H9 (cell line): ENCODE results near the gene JMJD8. TPM values are rescaled to one million over a fixed set of nuclear protein-coding genes. Genes with fewer than 3 reads are reported as not detected.

Experiments used
- DNase-seq: peaks from one replicate; pipeline ENCODE4 v3.0.0-alpha.2; 2017
- H2AFZ ChIP-seq: one replicate; pipeline ENCODE4 v1.6.1; 2013; ENCODE audit warnings: mild to moderate bottlenecking, low read length, control low read depth, moderate library complexity
- H2AK5ac ChIP-seq: 2 replicates; pipeline ENCODE4 v1.6.1; 2013; ENCODE audit warnings: low read length, control low read depth, mixed read lengths; ENCODE audit not compliant: insufficient read length
- H2BK120ac ChIP-seq: one replicate; pipeline ENCODE4 v1.6.1; 2013; ENCODE audit warnings: low read depth, mild to moderate bottlenecking, low read length, control low read depth, inconsistent platforms; ENCODE audit not compliant: poor library complexity, severe bottlenecking
- H2BK12ac ChIP-seq: 2 replicates; pipeline ENCODE4 v1.6.1; 2013; ENCODE audit warnings: low read length, control low read depth, mixed read lengths, low read depth; ENCODE audit not compliant: insufficient read length
- H2BK15ac ChIP-seq: 2 replicates; pipeline ENCODE4 v1.6.1; 2013; ENCODE audit warnings: low read depth, low read length, control low read depth
- H2BK20ac ChIP-seq: one replicate; pipeline ENCODE4 v1.6.1; 2013; ENCODE audit warnings: low read depth, mild to moderate bottlenecking, low read length, control low read depth, inconsistent platforms; ENCODE audit not compliant: poor library complexity, severe bottlenecking
- H2BK5ac ChIP-seq: 2 replicates; pipeline ENCODE4 v1.6.1; 2013; ENCODE audit warnings: low read length, control low read depth, mixed read lengths; ENCODE audit not compliant: insufficient read length
- H3K14ac ChIP-seq: 2 replicates; pipeline ENCODE4 v1.6.1; 2013; ENCODE audit warnings: low read length, control low read depth; ENCODE audit not compliant: insufficient read depth
- H3K18ac ChIP-seq: 2 replicates; pipeline ENCODE4 v1.6.1; 2013; ENCODE audit warnings: low read depth, mild to moderate bottlenecking, mixed read lengths, low read length, control low read depth; ENCODE audit not compliant: insufficient read length
- H3K23ac ChIP-seq: 2 replicates; pipeline ENCODE4 v1.6.1; 2013; ENCODE audit warnings: low read length, control low read depth, mixed read lengths, low read depth; ENCODE audit not compliant: insufficient read length
- H3K23me2 ChIP-seq: 2 replicates; pipeline ENCODE4 v1.6.1; 2013; ENCODE audit warnings: low read depth, mild to moderate bottlenecking, mixed read lengths, low read length, control low read depth; ENCODE audit not compliant: insufficient read length, poor library complexity, severe bottlenecking
- H3K27ac ChIP-seq: 2 replicates; pipeline ENCODE4 v1.5.1; 2013; ENCODE audit warnings: low read length, control low read depth, mixed read lengths, low read depth; ENCODE audit not compliant: insufficient read length
- H3K27me3 ChIP-seq: 2 replicates; pipeline ENCODE4 v1.6.1; 2013; ENCODE audit warnings: low read length, control low read depth, inconsistent platforms; ENCODE audit not compliant: insufficient read depth
- H3K4ac ChIP-seq: 2 replicates; pipeline ENCODE4 v1.6.1; 2013; ENCODE audit warnings: low read depth, mild to moderate bottlenecking, control low read depth, inconsistent platforms, low read length, moderate library complexity
- H3K4me1 ChIP-seq: 2 replicates; pipeline ENCODE4 v1.6.1; 2013; ENCODE audit warnings: low read length, control low read depth, inconsistent platforms; ENCODE audit not compliant: insufficient read depth
- H3K4me2 ChIP-seq: 2 replicates; pipeline ENCODE4 v1.6.1; 2013; ENCODE audit warnings: low read length, control low read depth, mixed read lengths; ENCODE audit not compliant: insufficient read length, insufficient read depth
- H3K56ac ChIP-seq: 2 replicates; pipeline ENCODE4 v1.6.1; 2013; ENCODE audit warnings: low read depth, mild to moderate bottlenecking, mixed read lengths, low read length, control low read depth; ENCODE audit not compliant: insufficient read length
- H3K79me1 ChIP-seq: 2 replicates; pipeline ENCODE4 v1.6.1; 2013; ENCODE audit warnings: low read depth, mild to moderate bottlenecking, moderate library complexity, low read length, control low read depth, inconsistent platforms; ENCODE audit not compliant: insufficient read depth, poor library complexity, severe bottlenecking
- H3K79me2 ChIP-seq: 2 replicates; pipeline ENCODE4 v1.6.1; 2013; ENCODE audit warnings: low read length, control low read depth, inconsistent platforms; ENCODE audit not compliant: insufficient read depth
- H3K9ac ChIP-seq: 2 replicates; pipeline ENCODE4 v1.6.1; 2013; ENCODE audit warnings: low read length, control low read depth, mixed read lengths; ENCODE audit not compliant: insufficient read length; ENCODE audit errors: extremely low read depth
- H3K9me3 ChIP-seq: one replicate; pipeline ENCODE4 v1.6.1; 2013; ENCODE audit warnings: low read depth, low read length, inconsistent platforms; ENCODE audit not compliant: control insufficient read depth
- H3T11ph ChIP-seq: one replicate; pipeline ENCODE4 v1.6.1; 2013; ENCODE audit warnings: mild to moderate bottlenecking, low read length, control low read depth, inconsistent platforms
- H4K20me1 ChIP-seq: one replicate; pipeline ENCODE4 v1.6.1; 2013; ENCODE audit not compliant: control insufficient read depth, insufficient read length, insufficient read depth
- H4K5ac ChIP-seq: 2 replicates; pipeline ENCODE4 v1.6.1; 2013; ENCODE audit warnings: low read depth, mild to moderate bottlenecking, mixed read lengths, low read length, control low read depth; ENCODE audit not compliant: insufficient read length
- H4K8ac ChIP-seq: replicated peaks from 2 replicates; pipeline ENCODE4 v1.6.1; 2013; ENCODE audit warnings: low read length, control low read depth, mixed read lengths, low read depth; ENCODE audit not compliant: insufficient read length
- H4K91ac ChIP-seq: 2 replicates; pipeline ENCODE4 v1.6.1; 2013; ENCODE audit warnings: low read depth, mild to moderate bottlenecking, moderate library complexity, mixed read lengths, low read length, control low read depth; ENCODE audit not compliant: insufficient read length
- H3K27ac Mint-ChIP-seq, 3 experiments: 2 replicates in 2 of 3; 3 replicates in 1 of 3; pipeline ENCODE4 v1.8.0; 2020 to 2021; ENCODE audit warnings: mixed read lengths in 3 of 3, mild to moderate bottlenecking in 1 of 3, moderate library complexity in 1 of 3
- H3K27me3 Mint-ChIP-seq: 2 replicates; pipeline ENCODE4 v1.8.0; 2021; ENCODE audit warnings: low read depth, mild to moderate bottlenecking, moderate library complexity, mixed read lengths
- H3K36me3 Mint-ChIP-seq, 3 experiments: 2 replicates in 2 of 3; 3 replicates in 1 of 3; pipeline ENCODE4 v1.8.0; 2020 to 2021; ENCODE audit warnings: low read depth in 3 of 3, mixed read lengths in 3 of 3; ENCODE audit not compliant: insufficient read depth in 1 of 3
- H3K4me1 Mint-ChIP-seq, 2 experiments: 2 replicates each; pipeline ENCODE4 v1.8.0; 2020; ENCODE audit warnings: mixed read lengths in 2 of 2
- H3K4me3 Mint-ChIP-seq, 2 experiments: 2 replicates in 1 of 2; 3 replicates in 1 of 2; pipeline ENCODE4 v1.8.0; 2020 to 2021; ENCODE audit warnings: mild to moderate bottlenecking in 2 of 2, mixed read lengths in 2 of 2, moderate library complexity in 1 of 2
- H3K9me3 Mint-ChIP-seq, 2 experiments: 2 replicates in 1 of 2; 3 replicates in 1 of 2; pipeline ENCODE4 v1.8.0; 2020; ENCODE audit warnings: mild to moderate bottlenecking in 2 of 2, mixed read lengths in 2 of 2, moderate library complexity in 1 of 2
- CTCF ChIP-seq: fragments of 200-600 bp; sonication (generic); conservative IDR thresholded peaks from 3 replicates; pipeline ENCODE4 v1.8.0; 2021; ENCODE audit warnings: antibody characterized with exemption, mild to moderate bottlenecking
- WGBS: extraction: QIAGEN DNeasy Blood & Tissue Kit; methylation state at CpG from one replicate; pipeline ENCODE4 v1.1.7; 2013; ENCODE audit warnings: missing lambda C conversion rate, low lambda C conversion rate, mixed read lengths; ENCODE audit not compliant: insufficient read length; ENCODE audit errors: extremely low coverage; 5-methylcytosine and 5-hydroxymethylcytosine counted together
- total RNA-seq: library from RNA; stranded (reverse); gene quantifications from 2 replicates; pipeline ENCODE4 v1.2.1, GENCODE V29; 2021

Gene JMJD8
- total RNA-seq, 1 experiment from 2014 or later, result 52.7 TPM

GRCh38 chr16:716200-716568 lies 32.0 kb upstream of the JMJD8 start:
- no peak overlapping the region for H2BK120ac ChIP-seq
- H3K4me2 ChIP-seq, result peak overlapping the region; percentile 30
- H3K18ac ChIP-seq, result no peak overlapping the region
- no peaks in the 10 kb centered on the region for H3K36me3 Mint-ChIP-seq
- peak; percentile 55 for DNase-seq
- no peak overlapping the region for H3K14ac ChIP-seq
- H2AK5ac ChIP-seq, result no peak overlapping the region
- no peaks in the 10 kb centered on the region for H3K79me1 ChIP-seq
- no peak overlapping the region for H2AFZ ChIP-seq
- H3K27ac Mint-ChIP-seq, result no peak overlapping the region; a peak in 1 of 7 replicates
- no peaks in the 10 kb centered on the region for H3K4me1 ChIP-seq
- peaks cover 17 to 31% of the 10 kb centered on the region in 2 experiments for H3K4me1 Mint-ChIP-seq
- no peak overlapping the region for H4K91ac ChIP-seq
- no peak for TF ChIP-seq CTCF
- H3K79me2 ChIP-seq, result no peaks in the 10 kb centered on the region
- H3K9ac ChIP-seq, result no peak overlapping the region
- peak overlapping the region; percentile 55 to 78 for H3K4me3 Mint-ChIP-seq
- H3K27me3 Mint-ChIP-seq, result peaks cover 52% of the 10 kb centered on the region
- H3K9me3 ChIP-seq, result no peaks in the 10 kb centered on the region
- no peak overlapping the region for H3K27ac ChIP-seq
- H3K23me2 ChIP-seq, result peaks cover 10% of the 10 kb centered on the region
- no peak overlapping the region for H3K56ac ChIP-seq
- H4K20me1 ChIP-seq, result no peaks in the 10 kb centered on the region
- H2BK12ac ChIP-seq, result no peak overlapping the region
- no peak overlapping the region for H4K8ac ChIP-seq
- H3K23ac ChIP-seq, result no peak overlapping the region
- H3K4ac ChIP-seq, result no peak overlapping the region
- no peak overlapping the region for H4K5ac ChIP-seq
- H2BK15ac ChIP-seq, result no peak overlapping the region
- H2BK20ac ChIP-seq, result no peak overlapping the region
- no peaks in the 10 kb centered on the region; a peak in 2 of 5 replicates for H3K9me3 Mint-ChIP-seq
- no peaks in the 10 kb centered on the region; the same call in 1 of the 2 replicates for H3K27me3 ChIP-seq
- no peak overlapping the region for H3T11ph ChIP-seq
- WGBS, result no CpG with 5 or more reads among the region's 12 CpGs
- H2BK5ac ChIP-seq, result no peak overlapping the region
